WTC11 (cell line): ENCODE measurements around the gene EMC6. TPM values are rescaled to one million over a fixed set of nuclear protein-coding genes. Genes with fewer than 3 reads are reported as not detected.
"Not testable (repeated sequence)": the region's sequence is repeated elsewhere in the genome, so short reads cannot be mapped to it uniquely, and the experiment has no call there.

Experiments
- ATAC-seq: fragments of 200-7000 bp; cut with Tn5 transposase; 2 replicates; pipeline ENCODE4 v1.10.0; 2021; ENCODE audit warnings: mild to moderate bottlenecking, moderate library complexity
- CTCF ChIA-PET: fragments of 300-600 bp; sonication (Branson Sonifier 250); formaldehyde crosslinking; loops from one replicate; lab custom pipeline; 2021; ENCODE audit warnings: antibody characterized with exemption; lab: Charles Lee
- POLR2A ChIA-PET: fragments of 350-600 bp; sonication (Branson Sonifier 250); formaldehyde crosslinking; loops from one replicate; lab custom pipeline; 2021; ENCODE audit warnings: antibody characterized with exemption; lab: Charles Lee
- DNase-seq: peaks from one replicate; pipeline ENCODE4 v3.0.0; 2021; ENCODE audit warnings: low spot score
- H3K27ac Mint-ChIP-seq: 2 replicates; pipeline ENCODE4 v1.8.0; 2021; ENCODE audit warnings: mixed read lengths
- H3K27me3 Mint-ChIP-seq: 2 replicates; pipeline ENCODE4 v1.8.0; 2021; ENCODE audit warnings: low read depth, mild to moderate bottlenecking, moderate library complexity, mixed read lengths
- H3K36me3 Mint-ChIP-seq: 2 replicates; pipeline ENCODE4 v1.8.0; 2021; ENCODE audit warnings: mixed read lengths
- H3K4me1 Mint-ChIP-seq: 2 replicates; pipeline ENCODE4 v1.8.0; 2022; ENCODE audit warnings: mixed read lengths
- H3K4me3 Mint-ChIP-seq: 2 replicates; pipeline ENCODE4 v1.8.0; 2021; ENCODE audit warnings: mild to moderate bottlenecking, moderate library complexity, mixed read lengths
- H3K9me3 Mint-ChIP-seq: 2 replicates; pipeline ENCODE4 v1.8.0; 2021; ENCODE audit warnings: mixed read lengths
- CTCF ChIP-seq: fragments of 200-600 bp; IDR thresholded peaks from 2 replicates; pipeline ENCODE4 v1.8.0; 2022; ENCODE audit warnings: antibody characterized with exemption
- ESRRA ChIP-seq: sonication (generic); formaldehyde crosslinking; IDR thresholded peaks from 2 replicates; pipeline ENCODE4 v1.8.1; 2022; ENCODE audit warnings: mild to moderate bottlenecking, missing genetic modification reagents, borderline replicate concordance
- ETV6 ChIP-seq: sonication (generic); formaldehyde crosslinking; IDR thresholded peaks from 2 replicates; pipeline ENCODE4 v1.8.1; 2022; ENCODE audit warnings: mild to moderate bottlenecking, missing genetic modification reagents
- GTF2I ChIP-seq: fragments of 250-450 bp; sonication (Bioruptor Pico); conservative IDR thresholded peaks from 2 replicates; pipeline ENCODE4 v1.4.0; 2021; ENCODE audit warnings: mild to moderate bottlenecking
- NR3C1 ChIP-seq: sonication (generic); formaldehyde crosslinking; conservative IDR thresholded peaks from 2 replicates; pipeline ENCODE4 v1.8.1; 2023; ENCODE audit warnings: low read depth, mild to moderate bottlenecking, missing genetic modification reagents
- PRRX2 ChIP-seq: fragments of 250-450 bp; sonication (Bioruptor Pico); IDR thresholded peaks from 2 replicates; pipeline ENCODE4 v1.8.0; 2021; ENCODE audit warnings: mild to moderate bottlenecking
- SMAD4 ChIP-seq: sonication (generic); formaldehyde crosslinking; IDR thresholded peaks from 2 replicates; pipeline ENCODE4 v1.8.0; 2022; ENCODE audit warnings: mild to moderate bottlenecking, missing genetic modification reagents
- SP1 ChIP-seq: sonication (generic); formaldehyde crosslinking; conservative IDR thresholded peaks from 2 replicates; pipeline ENCODE4 v1.8.1; 2022; ENCODE audit warnings: missing genetic modification reagents
- USF1 ChIP-seq: sonication (generic); formaldehyde crosslinking; IDR thresholded peaks from 2 replicates; pipeline ENCODE4 v1.8.0; 2022; ENCODE audit warnings: mild to moderate bottlenecking, missing genetic modification reagents
- ZNF138 ChIP-seq: sonication (generic); formaldehyde crosslinking; conservative IDR thresholded peaks from 2 replicates; pipeline ENCODE4 v1.8.1; 2022; ENCODE audit warnings: mild to moderate bottlenecking, moderate library complexity, missing genetic modification reagents
- ZNF263 ChIP-seq: sonication (generic); formaldehyde crosslinking; IDR thresholded peaks from 2 replicates; pipeline ENCODE4 v1.8.1; 2022; ENCODE audit warnings: low read depth, mild to moderate bottlenecking, moderate library complexity, missing genetic modification reagents
- ZSCAN18 ChIP-seq: fragments of 250-450 bp; sonication (Bioruptor Pico); IDR thresholded peaks from 2 replicates; pipeline ENCODE4 v2.1.2; 2022; ENCODE audit warnings: mild to moderate bottlenecking, moderate library complexity
- total RNA-seq: library from RNA; stranded (reverse); gene quantifications from 3 replicates; pipeline ENCODE4 v1.2.3, GENCODE V29; 2021
- TF ChIP-seq, protein P1 (sequence below): sonication (generic); formaldehyde crosslinking; IDR thresholded peaks from 2 replicates; pipeline ENCODE4 v1.8.0; 2022; ENCODE audit warnings: missing genetic modification reagents
- TF ChIP-seq, protein P2 (sequence below): sonication (generic); formaldehyde crosslinking; IDR thresholded peaks from 2 replicates; pipeline ENCODE4 v1.8.1; 2023; ENCODE audit warnings: mild to moderate bottlenecking, moderate library complexity, missing genetic modification reagents
- TF ChIP-seq, protein P3 (sequence below): fragments of 250-450 bp; sonication (Bioruptor Pico); IDR thresholded peaks from 2 replicates; pipeline ENCODE4 v1.8.0; 2021; ENCODE audit warnings: mild to moderate bottlenecking
- TF ChIP-seq, protein P4 (sequence below): sonication (generic); formaldehyde crosslinking; IDR thresholded peaks from 2 replicates; pipeline ENCODE4 v1.8.1; 2023; ENCODE audit warnings: mild to moderate bottlenecking, missing genetic modification reagents, moderate library complexity

The EMC6 gene
- total RNA-seq, 1 experiment from 2014 or later, result 86.0 TPM

GRCh38 chr17:3704931-3705717, 36.5 kb downstream of the EMC6 start:
- DNase-seq (no peak), ATAC-seq (no peak)
- peaks cover 16% of the 10 kb centered on the region for H3K9me3 Mint-ChIP-seq
- TF ChIP-seq SMAD4 (CRISPR knock-in tag), result no peak
- TF ChIP-seq ZNF138 (CRISPR knock-in tag), result no peak
- no peak for TF ChIP-seq ZNF263 (CRISPR knock-in tag)
- TF ChIP-seq, protein P1, sequence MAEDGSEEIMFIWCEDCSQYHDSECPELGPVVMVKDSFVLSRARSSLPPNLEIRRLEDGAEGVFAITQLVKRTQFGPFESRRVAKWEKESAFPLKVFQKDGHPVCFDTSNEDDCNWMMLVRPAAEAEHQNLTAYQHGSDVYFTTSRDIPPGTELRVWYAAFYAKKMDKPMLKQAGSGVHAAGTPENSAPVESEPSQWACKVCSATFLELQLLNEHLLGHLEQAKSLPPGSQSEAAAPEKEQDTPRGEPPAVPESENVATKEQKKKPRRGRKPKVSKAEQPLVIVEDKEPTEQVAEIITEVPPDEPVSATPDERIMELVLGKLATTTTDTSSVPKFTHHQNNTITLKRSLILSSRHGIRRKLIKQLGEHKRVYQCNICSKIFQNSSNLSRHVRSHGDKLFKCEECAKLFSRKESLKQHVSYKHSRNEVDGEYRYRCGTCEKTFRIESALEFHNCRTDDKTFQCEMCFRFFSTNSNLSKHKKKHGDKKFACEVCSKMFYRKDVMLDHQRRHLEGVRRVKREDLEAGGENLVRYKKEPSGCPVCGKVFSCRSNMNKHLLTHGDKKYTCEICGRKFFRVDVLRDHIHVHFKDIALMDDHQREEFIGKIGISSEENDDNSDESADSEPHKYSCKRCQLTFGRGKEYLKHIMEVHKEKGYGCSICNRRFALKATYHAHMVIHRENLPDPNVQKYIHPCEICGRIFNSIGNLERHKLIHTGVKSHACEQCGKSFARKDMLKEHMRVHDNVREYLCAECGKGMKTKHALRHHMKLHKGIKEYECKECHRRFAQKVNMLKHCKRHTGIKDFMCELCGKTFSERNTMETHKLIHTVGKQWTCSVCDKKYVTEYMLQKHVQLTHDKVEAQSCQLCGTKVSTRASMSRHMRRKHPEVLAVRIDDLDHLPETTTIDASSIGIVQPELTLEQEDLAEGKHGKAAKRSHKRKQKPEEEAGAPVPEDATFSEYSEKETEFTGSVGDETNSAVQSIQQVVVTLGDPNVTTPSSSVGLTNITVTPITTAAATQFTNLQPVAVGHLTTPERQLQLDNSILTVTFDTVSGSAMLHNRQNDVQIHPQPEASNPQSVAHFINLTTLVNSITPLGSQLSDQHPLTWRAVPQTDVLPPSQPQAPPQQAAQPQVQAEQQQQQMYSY (CRISPR knock-in tag), result no peak
- TF ChIP-seq, protein P2, sequence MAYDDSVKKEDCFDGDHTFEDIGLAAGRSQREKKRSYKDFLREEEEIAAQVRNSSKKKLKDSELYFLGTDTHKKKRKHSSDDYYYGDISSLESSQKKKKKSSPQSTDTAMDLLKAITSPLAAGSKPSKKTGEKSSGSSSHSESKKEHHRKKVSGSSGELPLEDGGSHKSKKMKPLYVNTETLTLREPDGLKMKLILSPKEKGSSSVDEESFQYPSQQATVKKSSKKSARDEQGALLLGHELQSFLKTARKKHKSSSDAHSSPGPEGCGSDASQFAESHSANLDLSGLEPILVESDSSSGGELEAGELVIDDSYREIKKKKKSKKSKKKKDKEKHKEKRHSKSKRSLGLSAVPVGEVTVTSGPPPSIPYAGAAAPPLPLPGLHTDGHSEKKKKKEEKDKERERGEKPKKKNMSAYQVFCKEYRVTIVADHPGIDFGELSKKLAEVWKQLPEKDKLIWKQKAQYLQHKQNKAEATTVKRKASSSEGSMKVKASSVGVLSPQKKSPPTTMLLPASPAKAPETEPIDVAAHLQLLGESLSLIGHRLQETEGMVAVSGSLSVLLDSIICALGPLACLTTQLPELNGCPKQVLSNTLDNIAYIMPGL (CRISPR knock-in tag), result no peak
- TF ChIP-seq USF1 (CRISPR knock-in tag), result no peak
- no peak for TF ChIP-seq CTCF
- TF ChIP-seq ZSCAN18, result no peak
- no peak for TF ChIP-seq GTF2I (CRISPR knock-in tag)
- TF ChIP-seq ETV6, result no peak
- H3K36me3 Mint-ChIP-seq, result peaks cover 16% of the 10 kb centered on the region
- no peaks in the 10 kb centered on the region for H3K27me3 Mint-ChIP-seq
- H3K27ac Mint-ChIP-seq, result peak overlapping the region; percentile 12; the same call in 1 of the 2 replicates
- H3K4me1 Mint-ChIP-seq, result no peaks in the 10 kb centered on the region; the same call in 1 of the 2 replicates
- POLR2A ChIA-PET, result no interaction called here
- CTCF ChIA-PET, result interaction anchor here (1.7 kb wide), 1 partner anchor 23 kb away, joined by 5 read pairs; no protein-coding TSS in a partner anchor
- H3K4me3 Mint-ChIP-seq, result no peak overlapping the region

- H3K9me3 Mint-ChIP-seq, result peaks cover 16% of the 10 kb centered on the region
- DNase-seq, H3K4me1 Mint-ChIP-seq, ATAC-seq, H3K27ac Mint-ChIP-seq, H3K4me3 Mint-ChIP-seq, POLR2A ChIA-PET, H3K27me3 Mint-ChIP-seq: not testable (repeated sequence)
- CTCF ChIA-PET, result interaction anchor here (1.7 kb wide), 1 partner anchor 23 kb away, joined by 5 read pairs; no protein-coding TSS in a partner anchor
- H3K36me3 Mint-ChIP-seq, result peaks cover 16% of the 10 kb centered on the region
These were observed 37.0 kb downstream of the EMC6 start for GRCh38 chr17:3705718-3705984.

DNA sequence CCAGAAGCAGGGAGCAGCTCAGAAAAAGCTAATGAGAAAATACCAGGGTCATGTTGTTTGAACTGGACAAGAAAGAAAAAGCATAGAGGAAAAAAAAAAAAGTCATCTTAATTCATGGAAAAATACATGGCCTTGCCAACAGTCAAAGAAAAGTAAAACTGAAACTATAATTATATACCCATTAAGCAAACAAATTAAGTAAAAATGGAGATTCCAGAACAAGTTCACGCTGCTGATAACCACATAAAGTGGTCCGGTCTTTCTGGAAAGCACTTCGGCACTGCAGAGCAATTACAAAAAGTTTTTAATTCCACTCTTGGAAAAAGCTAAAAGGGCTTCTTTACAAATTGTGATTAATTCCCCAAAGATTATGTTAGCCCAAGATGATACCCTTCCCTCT, 39.8 kb downstream of the EMC6 start:
- ChIA-PET CTCF (interaction anchor here (2.3 kb wide), 1 partner anchor 26 kb away, joined by 8 read pairs; no protein-coding TSS in a partner anchor), POLR2A (interaction anchor here (0.7 kb wide), 1 partner anchor 25 kb away, joined by 3 read pairs; no protein-coding TSS in a partner anchor)
- Mint-ChIP-seq H3K36me3 (no peaks in the 10 kb centered on the region), H3K27me3 (no peaks in the 10 kb centered on the region), H3K4me1 (no peaks in the 10 kb centered on the region), H3K27ac (no peak overlapping the region), H3K4me3 (no peak overlapping the region), H3K9me3 (no peaks in the 10 kb centered on the region)
- ATAC-seq (no peak), DNase-seq (no peak)
- TF ChIP-seq ESRRA (CRISPR knock-in tag), result no peak
- TF ChIP-seq, protein P3, sequence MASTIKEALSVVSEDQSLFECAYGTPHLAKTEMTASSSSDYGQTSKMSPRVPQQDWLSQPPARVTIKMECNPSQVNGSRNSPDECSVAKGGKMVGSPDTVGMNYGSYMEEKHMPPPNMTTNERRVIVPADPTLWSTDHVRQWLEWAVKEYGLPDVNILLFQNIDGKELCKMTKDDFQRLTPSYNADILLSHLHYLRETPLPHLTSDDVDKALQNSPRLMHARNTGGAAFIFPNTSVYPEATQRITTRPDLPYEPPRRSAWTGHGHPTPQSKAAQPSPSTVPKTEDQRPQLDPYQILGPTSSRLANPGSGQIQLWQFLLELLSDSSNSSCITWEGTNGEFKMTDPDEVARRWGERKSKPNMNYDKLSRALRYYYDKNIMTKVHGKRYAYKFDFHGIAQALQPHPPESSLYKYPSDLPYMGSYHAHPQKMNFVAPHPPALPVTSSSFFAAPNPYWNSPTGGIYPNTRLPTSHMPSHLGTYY (CRISPR knock-in tag), result no peak
- TF ChIP-seq NR3C1 (CRISPR knock-in tag), result no peak
- TF ChIP-seq, protein P4, sequence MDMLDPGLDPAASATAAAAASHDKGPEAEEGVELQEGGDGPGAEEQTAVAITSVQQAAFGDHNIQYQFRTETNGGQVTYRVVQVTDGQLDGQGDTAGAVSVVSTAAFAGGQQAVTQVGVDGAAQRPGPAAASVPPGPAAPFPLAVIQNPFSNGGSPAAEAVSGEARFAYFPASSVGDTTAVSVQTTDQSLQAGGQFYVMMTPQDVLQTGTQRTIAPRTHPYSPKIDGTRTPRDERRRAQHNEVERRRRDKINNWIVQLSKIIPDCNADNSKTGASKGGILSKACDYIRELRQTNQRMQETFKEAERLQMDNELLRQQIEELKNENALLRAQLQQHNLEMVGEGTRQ (CRISPR knock-in tag), result no peak
- no peak for TF ChIP-seq SP1 (CRISPR knock-in tag)
- TF ChIP-seq PRRX2 (CRISPR knock-in tag), result no peak
